ENCODE results near the gene RDH14. TPM values are rescaled to one million over a fixed set of nuclear protein-coding genes. Genes with fewer than 3 reads are reported as not detected.

Gene RDH14
- polyA plus RNA-seq, 1 donor (not counting 4 experiments of a cell fraction or from before 2014, with no cell fraction given): 29.6 TPM

DNA sequence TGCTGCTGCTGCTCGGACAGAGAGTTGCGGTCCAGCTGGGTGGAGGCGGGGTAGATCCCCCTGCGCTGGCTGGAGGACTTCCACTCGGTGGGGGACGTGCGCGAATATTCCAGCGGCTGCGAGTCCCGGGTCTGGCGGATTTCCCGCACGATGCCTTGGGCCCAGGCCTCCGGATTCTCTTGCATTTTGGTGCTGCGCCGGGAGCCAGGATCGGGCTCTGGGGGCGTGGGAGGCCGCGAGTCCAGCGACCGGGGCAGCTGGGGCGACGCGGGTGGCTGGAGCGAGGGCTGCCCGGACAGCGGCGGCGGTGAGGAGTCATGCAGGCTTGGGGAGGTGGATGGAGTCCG is 24.1 kb upstream of the RDH14 start:
- no peak overlapping the region for H3K9ac ChIP-seq (ENCODE audit: control insufficient read depth, extremely low read depth, insufficient read depth, low read length)
- dilution Hi-C loops (cut with MboI; ENCODE audit: extremely low pct_ligation_motif_present, low sequenced_read_pairs): no loop called here
- H3K4me1 ChIP-seq (ENCODE audit: control insufficient read depth, extremely low read depth, insufficient read depth, low read length): peaks cover 19% of the 10 kb centered on the region
- TF ChIP-seq, protein P1, sequence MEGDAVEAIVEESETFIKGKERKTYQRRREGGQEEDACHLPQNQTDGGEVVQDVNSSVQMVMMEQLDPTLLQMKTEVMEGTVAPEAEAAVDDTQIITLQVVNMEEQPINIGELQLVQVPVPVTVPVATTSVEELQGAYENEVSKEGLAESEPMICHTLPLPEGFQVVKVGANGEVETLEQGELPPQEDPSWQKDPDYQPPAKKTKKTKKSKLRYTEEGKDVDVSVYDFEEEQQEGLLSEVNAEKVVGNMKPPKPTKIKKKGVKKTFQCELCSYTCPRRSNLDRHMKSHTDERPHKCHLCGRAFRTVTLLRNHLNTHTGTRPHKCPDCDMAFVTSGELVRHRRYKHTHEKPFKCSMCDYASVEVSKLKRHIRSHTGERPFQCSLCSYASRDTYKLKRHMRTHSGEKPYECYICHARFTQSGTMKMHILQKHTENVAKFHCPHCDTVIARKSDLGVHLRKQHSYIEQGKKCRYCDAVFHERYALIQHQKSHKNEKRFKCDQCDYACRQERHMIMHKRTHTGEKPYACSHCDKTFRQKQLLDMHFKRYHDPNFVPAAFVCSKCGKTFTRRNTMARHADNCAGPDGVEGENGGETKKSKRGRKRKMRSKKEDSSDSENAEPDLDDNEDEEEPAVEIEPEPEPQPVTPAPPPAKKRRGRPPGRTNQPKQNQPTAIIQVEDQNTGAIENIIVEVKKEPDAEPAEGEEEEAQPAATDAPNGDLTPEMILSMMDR (optimal IDR thresholded peaks at IDR 0.05 in 1 of 3, IDR thresholded peaks at IDR 0.05 in 1 of 3, conservative IDR thresholded peaks at IDR 0.05 in 1 of 3; ENCODE audit: extremely low read depth in 1 of 3, insufficient read depth in 2 of 3, low read length in 3 of 3): no peak
- TF ChIP-seq EZH2 (IDR thresholded peaks at IDR 0.05; ENCODE audit: low read length): no peak
- H3K36me3 ChIP-seq (ENCODE audit: control insufficient read depth in 2 of 2, extremely low read depth in 1 of 2, insufficient read depth in 2 of 2, low read length in 2 of 2): no peaks in the 10 kb centered on the region
- FAIRE-seq: no peak
- no peaks in the 10 kb centered on the region for H3K9me1 ChIP-seq (ENCODE audit: control insufficient read depth, extremely low read depth, insufficient read depth, low read length)
- no peaks in the 10 kb centered on the region for H4K20me1 ChIP-seq (ENCODE audit: control insufficient read depth, extremely low read depth, insufficient read depth, low read length)
- no peak overlapping the region for H3K27ac ChIP-seq (ENCODE audit: control insufficient read depth, insufficient read depth, low read length)
- H3K4me3 ChIP-seq (ENCODE audit: control insufficient read depth in 2 of 3, extremely low read depth in 1 of 3, insufficient read depth in 2 of 3, low read depth in 1 of 3, low read length in 3 of 3): no peak overlapping the region
- H2AFZ ChIP-seq (ENCODE audit: control insufficient read depth, low read length): no peak overlapping the region
- H3K4me2 ChIP-seq (ENCODE audit: control insufficient read depth, extremely low read depth, insufficient read depth, low read depth, low read length): no peak overlapping the region
- no peak for DNase-seq (ENCODE audit: low read depth, low spot score)
- no peaks in the 10 kb centered on the region for H3K79me2 ChIP-seq (ENCODE audit: control insufficient read depth, insufficient read depth, low read length)
- H3K9me3 ChIP-seq (ENCODE audit: control insufficient read depth, low read depth, low read length): peaks cover 3% of the 10 kb centered on the region
- no peaks in the 10 kb centered on the region for H3K27me3 ChIP-seq (ENCODE audit: control insufficient read depth, extremely low read depth, insufficient read depth, low read length)

DNA sequence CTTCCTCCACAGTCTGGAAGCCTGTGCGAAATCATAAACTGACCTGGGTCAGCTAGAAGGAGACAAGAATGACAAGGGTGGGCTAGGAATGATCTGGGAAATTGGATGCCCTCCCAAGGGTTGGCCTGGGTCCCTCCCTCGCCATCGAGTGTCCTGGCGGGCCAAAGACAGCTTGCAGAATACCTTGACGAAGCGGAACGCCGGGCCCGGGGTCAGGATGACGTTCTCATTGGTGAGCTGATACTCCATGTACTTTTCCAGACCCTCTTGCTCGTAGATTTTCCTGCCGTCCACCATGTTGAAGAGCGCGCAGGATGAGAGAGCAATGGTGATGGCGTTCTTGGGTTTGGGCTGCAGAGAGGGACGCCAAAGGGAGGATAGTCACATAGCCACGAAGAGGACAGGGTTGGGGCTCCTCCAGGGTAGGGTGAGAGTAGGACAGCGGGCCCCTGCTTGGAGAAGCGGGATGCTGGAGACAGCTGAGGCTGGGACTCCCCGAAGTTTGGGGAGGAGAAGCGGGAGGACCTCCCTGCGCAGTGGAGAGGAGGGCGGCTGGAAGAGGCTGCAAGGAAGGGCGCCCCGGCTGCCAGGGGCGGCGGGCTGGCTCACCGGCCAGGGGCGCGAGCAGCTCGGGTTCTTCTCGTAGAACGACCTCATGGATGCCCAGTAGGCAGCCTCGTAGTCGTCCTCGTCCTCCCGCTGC is 23.6 kb upstream of the RDH14 start:
- FAIRE-seq: no peak
- no peak overlapping the region for H3K4me2 ChIP-seq (ENCODE audit: control insufficient read depth, extremely low read depth, insufficient read depth, low read depth, low read length)
- dilution Hi-C loops (cut with MboI; ENCODE audit: extremely low pct_ligation_motif_present, low sequenced_read_pairs): no loop called here

More for the DNA sequence above, 23.6 kb upstream of the RDH14 start:
- no peak overlapping the region for H3K4me3 ChIP-seq (ENCODE audit: control insufficient read depth in 2 of 3, extremely low read depth in 1 of 3, insufficient read depth in 2 of 3, low read depth in 1 of 3, low read length in 3 of 3)
- no peak overlapping the region for H3K27ac ChIP-seq (ENCODE audit: control insufficient read depth, insufficient read depth, low read length)
- TF ChIP-seq, protein P1 (optimal IDR thresholded peaks at IDR 0.05 in 1 of 3, IDR thresholded peaks at IDR 0.05 in 1 of 3, conservative IDR thresholded peaks at IDR 0.05 in 1 of 3; ENCODE audit: extremely low read depth in 1 of 3, insufficient read depth in 2 of 3, low read length in 3 of 3): no peak
- no peak for TF ChIP-seq EZH2 (IDR thresholded peaks at IDR 0.05; ENCODE audit: low read length)
- peaks cover 14% of the 10 kb centered on the region for H3K4me1 ChIP-seq (ENCODE audit: control insufficient read depth, extremely low read depth, insufficient read depth, low read length)
- H4K20me1 ChIP-seq (ENCODE audit: control insufficient read depth, extremely low read depth, insufficient read depth, low read length): no peaks in the 10 kb centered on the region
- peaks cover 3% of the 10 kb centered on the region for H3K9me3 ChIP-seq (ENCODE audit: control insufficient read depth, low read depth, low read length)
- DNase-seq (ENCODE audit: low read depth, low spot score): no peak
- no peak overlapping the region for H2AFZ ChIP-seq (ENCODE audit: control insufficient read depth, low read length)
- H3K79me2 ChIP-seq (ENCODE audit: control insufficient read depth, insufficient read depth, low read length): no peaks in the 10 kb centered on the region
- no peaks in the 10 kb centered on the region for H3K27me3 ChIP-seq (ENCODE audit: control insufficient read depth, extremely low read depth, insufficient read depth, low read length)
- no peaks in the 10 kb centered on the region for H3K9me1 ChIP-seq (ENCODE audit: control insufficient read depth, extremely low read depth, insufficient read depth, low read length)
- H3K9ac ChIP-seq (ENCODE audit: control insufficient read depth, extremely low read depth, insufficient read depth, low read length): no peak overlapping the region
- H3K36me3 ChIP-seq (ENCODE audit: control insufficient read depth in 2 of 2, extremely low read depth in 1 of 2, insufficient read depth in 2 of 2, low read length in 2 of 2): no peaks in the 10 kb centered on the region
